VCaP (cell line): Measurements from ENCODE around the gene AMOTL2.
A peak's percentile ranks its signal among the peaks of the same experiment; 100 is the strongest.

Experiments
- H3K27ac ChIP-seq: fragments of 450-650 bp; 2 replicates; pipeline ENCODE4 v1.5.1; 2017
- CTCF ChIP-seq: fragments of 450-650 bp; conservative IDR thresholded peaks from 2 replicates; pipeline ENCODE4 v1.5.1; 2017; ENCODE audit warnings: mild to moderate bottlenecking, moderate library complexity

AMOTL2 gene

GRCh38 chr3:134353831-134354611 is 20.2 kb downstream of the AMOTL2 start:
- peak overlapping the region; percentile 20; the same call in 1 of the 2 replicates for H3K27ac ChIP-seq
- TF ChIP-seq CTCF, result no peak

- TF ChIP-seq CTCF, result no peak
- H3K27ac ChIP-seq, result peak overlapping the region; percentile 20; the same call in 1 of the 2 replicates
These were observed 20.9 kb downstream of the AMOTL2 start for GRCh38 chr3:134353171-134353825.

- TF ChIP-seq CTCF, result no peak
- H3K27ac ChIP-seq, result no peak overlapping the region
These were observed 22.1 kb downstream of the AMOTL2 start for GRCh38 chr3:134352031-134352671.

GRCh38 chr3:134351427-134351826 is 22.8 kb downstream of the AMOTL2 start:
- no peak overlapping the region for H3K27ac ChIP-seq
- no peak for TF ChIP-seq CTCF

- no peak overlapping the region for H3K27ac ChIP-seq
- no peak for TF ChIP-seq CTCF
These were observed 23.4 kb downstream of the AMOTL2 start for GRCh38 chr3:134350861-134351311.

GRCh38 chr3:134350266-134350665 is 24.0 kb downstream of the AMOTL2 start:
- no peak overlapping the region for H3K27ac ChIP-seq
- no peak for TF ChIP-seq CTCF

GRCh38 chr3:134348524-134348923 is 25.7 kb downstream of the AMOTL2 start:
- no peak for TF ChIP-seq CTCF
- H3K27ac ChIP-seq, result no peak overlapping the region
